HG02763 (cell line): ENCODE measurements around the gene PSMG3.
"Not testable (repeated sequence)": the region's sequence is repeated elsewhere in the genome, so short reads cannot be mapped to it uniquely, and the experiment has no call there.

Source experiments
- ATAC-seq: cut with Tn5 transposase; IDR thresholded peaks from one replicate; pipeline ENCODE4 v1.9.1; 2021; ENCODE audit warnings: mild to moderate bottlenecking, moderate library complexity; ENCODE audit not compliant: unreplicated experiment

PSMG3 gene

DNA sequence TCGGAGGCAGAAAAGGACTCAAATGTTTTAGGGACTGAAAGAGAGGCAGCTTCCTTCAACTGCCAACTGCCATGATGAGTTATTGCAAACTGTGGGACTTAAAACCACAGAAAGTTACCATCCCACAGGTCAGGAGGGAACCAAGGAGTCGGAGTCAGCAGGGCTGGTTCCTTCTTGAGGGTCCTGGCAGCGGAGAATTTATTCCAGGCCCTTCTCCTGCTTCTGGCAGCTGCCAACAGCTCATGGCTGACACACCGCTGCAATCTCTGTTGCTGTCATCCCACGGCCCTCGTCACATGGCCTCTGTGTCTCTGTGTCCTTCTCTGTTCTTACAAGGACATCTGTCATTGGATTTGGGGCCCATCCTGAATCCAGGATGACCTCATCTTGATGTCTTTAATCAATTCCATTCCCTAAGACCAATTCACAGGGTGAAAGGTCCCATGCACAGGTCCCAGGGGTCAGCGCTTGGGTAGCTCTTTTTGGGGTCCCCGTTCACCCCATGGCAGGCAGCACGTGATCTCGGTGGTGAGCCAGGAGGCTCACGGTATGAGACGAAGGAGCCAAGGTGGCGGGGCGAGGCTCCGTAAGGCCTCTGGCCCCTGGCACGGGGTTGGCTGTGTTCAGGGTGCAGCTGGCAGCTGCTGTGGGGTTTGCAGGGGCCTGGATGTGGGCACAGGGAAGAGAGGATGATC is 27.4 kb upstream of the PSMG3 start:
- ATAC-seq = no peak

DNA sequence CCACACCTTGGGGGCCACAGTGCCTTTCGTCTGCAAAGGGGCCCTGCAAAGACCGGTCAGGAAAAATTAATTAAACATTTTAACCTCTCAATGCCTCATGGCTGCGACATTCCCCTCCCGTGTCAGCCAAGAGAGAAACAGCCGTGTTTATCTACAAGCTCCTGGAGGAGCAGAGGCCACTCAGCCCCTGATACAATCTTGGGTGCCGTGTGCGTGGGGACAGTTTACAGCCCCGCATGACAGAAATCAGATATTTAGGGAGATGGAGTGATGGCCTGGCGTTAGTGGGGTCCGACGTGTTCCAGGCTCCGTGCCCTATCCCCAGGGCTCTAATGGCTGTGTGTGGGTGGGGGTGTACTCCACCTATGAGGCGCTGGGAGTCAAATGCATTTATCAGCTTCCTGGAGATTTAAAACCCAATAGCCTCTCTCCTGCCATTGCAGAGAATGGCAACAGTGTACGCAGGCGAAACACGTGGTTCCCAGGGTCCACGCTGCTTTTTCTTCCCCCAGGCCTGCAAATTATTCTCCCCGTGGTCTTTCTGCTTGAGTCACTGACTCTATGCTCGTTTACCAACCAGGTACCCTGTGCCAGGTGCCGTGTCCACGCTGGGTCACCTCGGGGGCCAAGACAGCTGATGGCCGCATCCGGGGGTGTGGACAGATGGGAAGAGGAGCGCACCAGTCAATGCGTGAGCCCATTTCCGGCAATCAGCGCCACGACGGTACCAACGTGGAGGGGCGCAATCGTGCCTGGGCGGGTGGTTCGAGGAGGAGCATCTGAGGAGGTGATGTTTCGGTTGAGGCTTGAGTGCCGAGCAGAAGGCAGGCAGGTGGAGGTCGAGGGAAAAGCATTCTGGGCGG is 26.6 kb upstream of the PSMG3 start:
- no peak for ATAC-seq

DNA sequence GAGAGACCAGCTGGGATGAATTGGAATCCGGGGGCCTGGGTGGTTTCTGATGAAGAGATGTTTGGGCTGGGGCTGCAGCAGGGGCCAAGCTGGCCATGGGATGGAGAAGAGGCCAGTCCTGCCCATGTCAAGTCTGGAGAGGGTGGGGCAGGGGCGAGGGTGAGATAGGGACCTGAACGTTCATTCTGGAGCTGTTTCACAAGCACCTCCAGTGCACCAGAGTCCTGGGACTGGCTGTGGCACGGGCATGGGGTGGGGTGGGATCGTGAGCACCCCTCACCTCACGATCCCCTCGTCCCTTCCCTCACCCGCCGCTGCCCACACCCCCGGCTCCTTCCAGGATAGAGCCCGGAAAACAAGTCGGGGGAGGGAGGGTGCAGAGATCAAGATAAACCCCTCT is 25.8 kb upstream of the PSMG3 start:
- no peak for ATAC-seq

DNA sequence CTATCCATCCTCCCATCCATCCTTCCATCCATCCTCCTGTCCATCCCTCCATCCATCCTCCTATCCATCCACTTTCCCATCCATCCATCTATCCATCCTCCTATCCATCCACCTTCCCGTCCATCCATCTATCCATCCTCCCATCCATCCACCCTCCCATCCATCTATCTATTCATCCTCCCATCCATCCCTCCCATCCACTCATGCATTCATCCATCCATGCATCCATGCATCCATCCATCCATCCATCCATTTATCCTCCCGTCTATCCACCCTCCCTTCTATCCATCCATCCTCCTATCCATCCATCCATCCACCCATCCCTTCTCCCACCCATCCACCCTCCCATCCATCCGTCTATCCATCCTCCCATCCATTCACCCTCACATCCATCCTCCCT is 25.2 kb upstream of the PSMG3 start:
- no peak for ATAC-seq

DNA sequence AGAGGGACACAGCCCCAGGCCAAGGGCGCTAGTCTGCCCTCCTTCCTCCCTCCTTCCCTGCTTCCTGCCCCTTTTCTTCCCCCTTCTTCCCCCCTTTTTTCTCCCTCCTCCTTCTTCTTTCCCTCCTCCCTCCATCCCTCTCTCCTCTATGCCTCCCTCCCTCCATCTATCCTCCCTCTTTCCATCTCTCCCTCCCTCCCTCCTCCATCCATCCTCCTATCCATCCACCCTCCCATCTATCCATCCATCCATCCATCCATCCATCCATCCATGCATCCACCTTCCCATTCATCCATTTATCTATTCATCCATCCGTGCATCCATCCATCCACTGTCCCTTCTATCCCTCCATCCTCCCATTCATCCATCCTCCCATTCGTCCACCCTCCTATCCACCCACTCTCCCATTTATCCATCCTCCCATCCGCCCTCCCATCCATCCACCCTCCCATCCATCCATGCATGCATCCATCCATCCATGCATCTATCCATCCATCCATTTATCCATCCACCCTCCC is 24.1 kb upstream of the PSMG3 start:
- ATAC-seq = no peak

DNA sequence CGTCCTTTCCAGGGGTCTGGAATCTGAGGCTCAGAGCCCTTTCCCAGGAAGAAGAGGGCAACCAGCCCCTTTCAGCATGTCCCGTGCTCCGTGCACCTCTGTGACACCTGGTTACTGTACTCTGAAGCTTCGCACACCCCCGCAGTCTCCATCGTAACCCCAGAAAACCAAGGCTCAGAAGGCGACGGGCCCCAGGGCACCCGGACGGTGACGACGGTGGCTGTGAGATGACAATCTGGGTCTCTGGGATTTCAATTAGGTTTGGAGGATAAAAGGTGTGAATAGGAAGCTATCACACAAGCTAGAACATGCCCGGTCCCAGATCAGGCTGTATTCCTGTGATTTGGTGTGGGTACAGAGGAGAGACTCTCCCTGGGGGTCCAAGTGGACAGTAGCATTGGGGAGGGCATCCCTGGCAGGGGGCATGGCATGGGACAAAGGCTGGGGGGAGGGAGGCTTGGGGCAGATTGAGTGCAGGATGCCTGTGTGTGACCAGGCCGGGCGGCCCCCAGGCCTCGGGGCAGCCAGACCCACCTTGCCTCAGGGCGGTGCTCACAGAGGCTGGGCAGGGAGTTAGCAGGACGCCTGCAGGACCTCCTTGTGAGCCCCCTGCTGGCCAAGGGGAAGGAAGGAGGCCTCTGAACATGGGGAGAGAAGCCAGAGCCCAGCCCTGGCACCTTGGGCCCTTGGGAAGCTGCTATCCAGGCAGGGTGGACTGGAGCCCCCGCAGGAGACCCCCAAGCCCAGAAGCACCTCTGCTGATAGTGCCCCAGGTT is 23.4 kb upstream of the PSMG3 start:
- no peak for ATAC-seq

DNA sequence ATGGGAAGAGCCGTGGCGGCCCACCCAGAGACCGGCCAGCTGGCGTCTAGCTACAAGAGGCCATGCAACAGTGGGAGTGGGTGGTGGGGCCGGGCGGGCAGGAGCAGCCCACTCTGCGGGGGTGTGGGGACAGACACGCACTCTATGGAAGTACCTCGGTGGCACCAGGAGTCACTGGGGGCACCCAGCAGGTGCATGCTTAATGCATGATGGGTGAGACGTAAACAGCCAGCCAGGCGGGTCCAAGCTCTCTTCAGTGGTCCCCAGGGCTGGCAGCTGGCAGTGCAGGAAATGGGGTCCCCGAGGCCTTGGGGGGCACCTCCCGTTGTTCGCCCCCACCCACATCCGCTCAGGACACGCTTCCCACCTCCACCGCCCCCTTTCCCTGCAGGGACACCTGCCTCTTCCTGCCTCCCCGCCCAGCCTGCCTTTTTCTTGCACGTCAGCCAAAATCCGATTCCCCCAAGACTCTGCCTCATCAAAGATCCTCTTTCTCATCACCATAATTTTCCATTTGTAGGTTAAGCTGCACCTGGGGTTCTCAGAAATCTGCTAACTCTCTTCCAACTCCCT is 22.6 kb upstream of the PSMG3 start:
- no peak for ATAC-seq

DNA sequence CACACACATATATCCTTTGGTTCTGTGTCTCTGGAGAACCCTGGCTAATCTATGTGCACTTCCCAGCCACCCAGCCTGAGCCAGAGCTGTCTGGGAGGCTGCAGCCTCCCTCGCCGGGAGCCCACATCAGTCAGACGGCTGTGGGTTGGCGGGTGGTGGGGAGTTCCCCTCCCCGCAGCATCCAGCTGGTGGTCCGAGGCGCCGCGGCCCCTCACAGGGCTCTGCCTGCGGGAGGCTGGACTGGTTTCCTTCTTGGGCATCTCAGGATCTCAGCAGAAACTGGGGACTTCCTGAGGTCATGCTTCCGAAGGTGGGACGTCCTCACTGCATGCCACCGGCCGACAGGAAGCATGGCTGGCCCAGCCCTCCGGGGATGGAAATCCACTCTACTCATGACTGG is 22.0 kb upstream of the PSMG3 start:
- no peak for ATAC-seq

DNA sequence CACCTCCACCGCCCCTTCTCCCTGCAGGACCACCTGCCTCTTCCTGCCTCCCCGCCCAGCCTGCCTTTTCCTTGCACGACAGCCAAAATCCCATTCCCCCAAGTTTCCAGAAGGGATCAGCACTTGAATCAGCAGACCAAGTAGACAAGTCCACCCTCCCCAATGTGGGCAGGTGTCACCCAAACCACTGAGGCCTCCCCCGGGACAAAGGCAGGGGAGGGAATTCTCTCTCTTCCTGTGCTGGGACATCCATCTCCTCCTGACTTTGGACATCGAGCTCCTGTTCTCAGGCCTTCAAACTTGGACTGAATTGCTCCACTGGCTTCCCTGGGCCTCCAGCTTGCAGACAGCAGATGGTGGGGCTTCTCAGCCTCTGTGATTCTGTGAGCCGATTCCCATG is 21.6 kb upstream of the PSMG3 start:
- no peak for ATAC-seq

DNA sequence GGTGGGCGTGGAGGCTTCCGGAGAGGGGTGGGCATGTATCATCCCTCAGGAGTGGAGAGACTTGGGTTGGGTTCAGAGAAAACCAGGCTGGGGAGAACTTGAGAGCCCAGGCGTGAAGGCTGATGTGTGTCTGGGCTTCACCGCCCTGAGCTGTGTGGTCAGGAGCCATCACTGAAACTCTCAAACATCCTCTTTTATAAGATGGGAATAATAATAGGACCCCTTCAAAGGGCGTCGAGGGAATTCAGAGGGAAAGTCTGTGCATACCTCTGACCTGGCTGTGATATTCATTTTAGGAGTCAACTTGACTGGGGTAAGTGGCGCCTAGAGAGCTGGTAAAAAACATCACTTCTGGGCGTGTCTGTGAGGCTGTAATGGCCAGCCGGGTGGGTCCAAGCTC is 21.1 kb upstream of the PSMG3 start:
- no peak for ATAC-seq

DNA sequence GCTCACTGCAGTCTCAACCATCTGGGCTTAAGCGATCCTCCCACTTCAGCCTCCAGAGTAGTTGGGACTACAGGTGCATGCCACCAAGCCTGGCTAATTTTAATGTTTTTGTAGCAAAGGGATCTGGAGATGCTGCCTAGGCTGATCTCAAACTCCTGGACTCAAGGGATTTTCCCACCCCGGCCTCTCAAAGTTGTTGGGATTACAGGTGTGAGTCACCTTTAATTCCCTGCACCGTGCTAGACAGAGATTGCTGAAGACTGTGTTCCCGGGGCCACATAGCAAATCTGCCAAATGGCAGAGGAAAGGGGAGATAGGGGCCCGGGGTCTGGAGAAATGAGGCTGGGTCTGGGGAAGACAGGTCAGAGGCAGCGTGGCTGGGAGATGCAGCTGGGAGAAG is 20.6 kb upstream of the PSMG3 start:
- ATAC-seq = no peak

DNA sequence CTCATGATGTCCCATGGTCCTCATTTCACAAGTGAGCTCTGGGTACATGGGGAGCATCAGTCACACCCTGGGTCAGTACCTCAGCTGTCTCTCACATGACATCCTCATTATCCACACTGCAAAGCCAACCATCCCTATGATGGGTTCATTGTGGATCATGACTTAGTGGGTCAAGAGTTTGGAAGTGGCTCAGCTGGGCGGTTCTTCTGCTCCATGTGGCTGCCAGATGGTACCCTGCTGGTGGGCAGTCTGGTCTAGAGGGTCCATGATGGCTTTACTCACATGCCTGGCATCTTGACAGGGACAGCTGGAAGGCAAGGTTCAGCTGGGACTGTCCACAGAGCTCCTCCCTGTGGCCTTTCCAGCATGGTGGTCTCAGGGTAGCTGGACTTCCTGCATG is 19.1 kb upstream of the PSMG3 start:
- no peak for ATAC-seq

DNA sequence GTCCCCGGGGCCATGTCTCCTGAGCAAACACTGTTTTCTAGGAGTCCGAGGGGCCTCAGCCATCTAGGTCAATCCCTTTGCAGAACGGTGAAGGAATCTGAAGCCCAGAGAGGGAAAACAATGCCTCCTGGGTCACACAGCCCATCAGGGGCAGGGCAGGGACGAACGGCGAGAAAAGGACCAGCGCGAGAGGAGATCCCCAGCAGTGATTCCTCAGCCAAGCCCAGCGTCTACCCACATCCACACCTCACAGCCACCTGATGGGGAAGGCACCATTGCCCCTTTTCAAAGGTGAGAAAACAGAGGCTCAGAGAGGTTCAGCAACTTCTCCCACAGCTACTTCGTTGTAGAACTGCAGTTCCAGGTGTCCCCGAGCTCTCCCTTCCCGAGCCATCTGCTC is 17.9 kb upstream of the PSMG3 start:
- no peak for ATAC-seq

DNA sequence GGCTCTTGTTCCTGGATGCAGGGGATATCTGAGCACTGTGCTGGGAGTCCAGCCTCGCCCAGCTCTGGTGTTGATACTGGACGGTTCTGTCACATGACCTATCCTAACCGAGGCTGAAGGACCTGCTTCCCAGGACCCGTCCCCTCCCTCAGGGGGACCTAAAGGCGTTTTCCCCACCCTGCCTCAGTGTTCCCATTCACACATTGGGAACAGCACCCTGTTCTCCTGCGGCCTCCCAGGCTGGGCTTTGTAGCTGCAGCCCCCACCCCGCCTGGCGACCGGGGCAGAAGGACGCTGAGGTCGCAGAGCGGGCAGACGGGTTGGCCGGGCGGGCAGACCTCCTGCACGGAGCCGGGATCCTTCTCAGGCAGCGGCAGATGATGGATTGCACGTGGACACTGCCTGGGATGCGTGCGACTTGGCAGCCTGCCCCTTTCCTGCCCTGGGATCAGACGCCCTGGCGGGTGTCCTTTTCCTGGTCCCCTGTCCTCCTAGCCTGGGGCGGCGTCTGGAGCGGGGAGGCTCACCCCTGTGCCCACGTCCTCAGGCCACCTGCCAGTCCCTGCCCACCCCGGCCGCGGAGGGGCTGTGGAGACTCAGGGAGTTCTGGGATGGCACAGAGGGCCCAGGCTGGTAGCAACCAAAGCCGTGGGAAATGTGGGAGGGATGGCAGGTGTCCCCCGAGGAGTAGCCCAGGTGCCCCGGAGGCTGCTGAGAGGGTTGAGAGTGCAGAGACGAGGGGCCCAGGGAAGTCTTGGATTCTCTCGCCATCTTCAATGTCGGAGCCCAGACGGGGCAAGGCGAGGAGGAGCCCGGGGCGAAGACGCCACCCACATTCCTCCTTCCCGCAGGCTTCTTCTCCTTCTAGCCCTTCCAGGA is 17.2 kb upstream of the PSMG3 start:
- no peak for ATAC-seq

DNA sequence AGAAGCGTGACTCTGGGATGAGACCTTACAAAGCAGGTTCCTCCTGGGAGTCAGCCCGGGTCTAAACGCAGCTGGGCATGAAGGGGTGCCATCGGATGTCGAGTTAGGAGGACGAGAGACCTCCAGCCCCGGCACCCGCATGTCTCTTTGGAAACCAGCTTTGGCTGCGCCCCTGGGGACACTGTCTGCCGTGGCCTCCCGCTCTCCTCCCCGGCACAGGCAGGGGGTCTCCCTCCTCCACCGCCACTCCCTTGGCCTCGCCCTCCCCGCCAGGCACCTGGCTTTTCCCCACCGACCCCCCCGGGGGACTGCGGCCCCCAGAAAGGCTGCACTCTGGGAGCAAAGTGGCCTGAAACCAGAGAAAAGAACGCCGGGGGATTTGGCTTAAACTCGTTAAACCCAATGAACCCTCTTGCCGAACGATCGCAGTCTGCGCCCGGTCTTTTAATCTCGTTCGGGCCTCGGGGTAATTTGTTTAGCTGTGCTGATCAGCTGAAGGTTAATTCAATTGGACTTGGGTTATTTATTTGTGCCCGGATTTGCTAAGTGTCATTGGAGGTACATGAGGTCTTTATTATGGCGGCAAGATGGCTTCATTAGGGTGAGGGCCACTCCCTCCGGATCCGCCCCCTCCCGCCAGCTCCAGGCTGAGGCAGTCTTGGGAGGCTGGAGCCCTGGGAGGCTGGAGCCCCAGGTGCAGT is 16.4 kb upstream of the PSMG3 start:
- no peak for ATAC-seq

DNA sequence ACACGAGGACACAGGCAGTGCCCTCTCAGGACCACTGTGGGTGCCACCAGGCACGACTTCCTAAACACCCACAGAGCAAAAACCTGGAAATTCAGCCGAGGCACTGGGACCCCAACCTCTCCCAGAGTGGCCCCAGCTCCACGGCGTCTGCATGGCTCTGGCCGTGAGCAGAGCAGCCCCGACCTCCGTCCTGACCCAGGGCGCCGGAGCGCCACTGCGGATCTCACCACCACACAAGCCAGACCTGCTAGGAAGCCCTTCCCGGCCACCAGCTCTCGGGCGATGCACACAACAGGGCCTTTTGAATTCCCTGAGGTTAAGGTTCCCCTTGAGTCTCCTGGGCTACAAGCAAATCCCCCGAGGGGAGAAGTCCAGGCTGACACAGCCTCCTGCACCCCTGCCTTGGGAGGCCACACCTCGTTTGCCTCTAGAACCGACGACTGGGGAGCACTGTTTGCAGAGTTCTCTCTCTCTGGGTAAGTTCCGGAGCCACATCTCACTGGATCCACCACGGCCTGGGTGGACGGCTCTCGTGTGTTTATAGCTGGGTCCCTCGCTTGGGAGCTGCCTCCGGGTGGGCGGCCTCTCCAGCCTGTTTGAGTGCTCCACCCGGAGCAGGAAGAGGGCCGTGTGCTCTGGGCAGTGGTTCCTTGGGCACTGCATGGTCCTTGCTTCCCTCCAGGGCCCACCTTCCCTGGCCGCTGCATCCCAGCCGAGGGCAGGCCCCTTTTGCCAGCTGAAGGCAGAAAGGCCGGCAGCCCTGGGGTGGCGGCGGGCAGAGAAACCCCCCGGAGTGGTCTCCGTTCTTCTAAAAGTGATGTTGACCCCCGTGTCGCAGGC is 15.5 kb upstream of the PSMG3 start:
- ATAC-seq = no peak

DNA sequence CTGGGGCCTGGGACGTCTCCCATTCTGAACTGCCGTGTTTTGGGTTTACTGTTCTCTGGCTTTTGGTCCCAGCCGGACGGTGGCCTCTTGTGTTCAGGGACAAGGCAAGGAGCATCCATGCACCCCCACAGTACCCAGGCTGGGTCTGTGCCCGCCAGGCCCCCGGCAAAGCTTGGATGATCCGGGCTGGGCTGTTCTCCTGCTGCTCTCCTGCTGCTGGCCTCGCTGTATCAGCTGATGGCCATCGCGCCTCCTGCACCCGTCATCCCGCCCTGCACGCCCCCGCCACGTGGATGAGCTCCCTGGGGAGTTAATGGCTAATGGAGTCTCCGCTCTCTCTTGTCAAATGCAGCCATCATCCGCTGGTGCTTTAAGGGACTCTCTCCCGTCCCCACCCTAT is 14.9 kb upstream of the PSMG3 start:
- no peak for ATAC-seq

DNA sequence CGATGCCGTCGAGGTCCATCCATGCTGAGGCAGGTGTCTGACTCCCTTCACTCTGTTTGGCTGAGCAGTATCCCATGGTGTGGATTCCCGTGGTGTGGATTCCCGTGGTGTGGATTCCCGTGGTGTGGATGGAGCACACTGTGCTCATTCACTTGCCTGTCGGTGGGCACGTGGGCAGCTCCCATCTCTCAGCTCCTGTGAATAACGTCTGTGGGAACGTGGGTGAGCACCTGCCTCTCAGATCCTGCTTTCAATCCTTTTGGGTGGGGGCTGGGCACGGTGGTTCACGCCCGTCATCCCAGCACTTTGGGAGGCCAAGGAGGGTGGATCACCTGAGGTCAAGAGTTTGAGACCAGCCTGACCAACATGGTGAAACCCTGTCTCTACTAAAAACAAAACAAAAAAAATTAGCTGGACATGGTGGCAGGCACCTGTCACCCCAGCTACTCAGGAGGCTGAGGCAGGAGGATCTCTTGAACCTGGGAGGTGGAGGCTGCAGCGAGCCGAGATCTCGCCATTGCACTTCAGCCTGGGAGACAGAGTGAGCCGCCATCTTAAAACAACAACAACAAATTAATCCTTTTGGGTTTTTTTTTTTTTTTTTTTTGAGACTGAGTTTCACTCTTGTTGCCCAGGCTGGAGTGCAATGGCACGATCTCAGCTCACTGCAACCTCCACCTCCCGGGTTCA is 13.6 kb upstream of the PSMG3 start:
- ATAC-seq = not testable (repeated sequence)
